Caco-2 (cell line): Measurements from ENCODE around the gene FLT3LG. TPM values are rescaled to one million over a fixed set of nuclear protein-coding genes. Genes with fewer than 3 reads are reported as not detected.

Experiments used
- microRNA-seq: library from miRNA; unstranded; fragments of <30 nt; microRNA quantifications from one replicate; pipeline ENCODE4 v1.2.0, GENCODE V29; 2022
- total RNA-seq: library from RNA; stranded (reverse); gene quantifications from 2 replicates; pipeline ENCODE4 v1.2.3, GENCODE V29; 2022

The FLT3LG gene
- total RNA-seq, 1 experiment from 2014 or later, result 2.1 TPM

Small RNA genes within 50 kb of the gene (microRNA-seq; reads per million reads assigned to microRNA genes)
- gene MIR150, result 0.74 reads per million

Other genes with a start within 250 kb of the FLT3LG start
- 0.56 and 0.84 TPM in 2 replicates for gene SLC6A16, start 149.0 kb upstream of the FLT3LG start, total RNA-seq
- not detected in 2 replicates for gene CD37, start 138.8 kb upstream of the FLT3LG start, total RNA-seq
- gene TEAD2, start 111.8 kb upstream of the FLT3LG start, total RNA-seq, result 8.6 and 8.8 TPM in 2 replicates
- gene DKKL1, start 110.3 kb upstream of the FLT3LG start, total RNA-seq, result not detected in 2 replicates
- gene KASH5, start 86.0 kb upstream of the FLT3LG start, total RNA-seq, result 0.56 and 1.00 TPM in 2 replicates
- not detected in 2 replicates for gene PTH2, start 50.8 kb upstream of the FLT3LG start, total RNA-seq
- gene GFY, start 48.8 kb upstream of the FLT3LG start, total RNA-seq, result 0.25 TPM in 1 of 2 replicates, not detected in the other
- gene SLC17A7, start 32.7 kb upstream of the FLT3LG start, total RNA-seq, result 0.21 and 0.36 TPM in 2 replicates
- 150 and 167 TPM in 2 replicates for gene PIH1D1, start 22.4 kb upstream of the FLT3LG start, total RNA-seq
- gene ALDH16A1, start 21.0 kb upstream of the FLT3LG start, total RNA-seq, result 42.1 and 45.0 TPM in 2 replicates
- gene RPL13A, start 13.4 kb downstream of the FLT3LG start, total RNA-seq, result 2,726 and 2,880 TPM in 2 replicates
- gene RPS11, start 22.2 kb downstream of the FLT3LG start, total RNA-seq, result 2,065 and 2,191 TPM in 2 replicates
- gene FCGRT, start 38.4 kb downstream of the FLT3LG start, total RNA-seq, result 135 and 136 TPM in 2 replicates
- 6.6 and 7.0 TPM in 2 replicates for gene RCN3, start 53.8 kb downstream of the FLT3LG start, total RNA-seq
- gene NOSIP, start 106.3 kb downstream of the FLT3LG start, total RNA-seq, result 74.7 and 77.7 TPM in 2 replicates
- gene PRRG2, start 107.1 kb downstream of the FLT3LG start, total RNA-seq, result 7.7 and 8.4 TPM in 2 replicates
- 38.8 and 40.5 TPM in 2 replicates for gene PRR12, start 117.0 kb downstream of the FLT3LG start, total RNA-seq
- 10.6 and 11.3 TPM in 2 replicates for gene RRAS, start 165.9 kb downstream of the FLT3LG start, total RNA-seq
- gene SCAF1, start 168.0 kb downstream of the FLT3LG start, total RNA-seq, result 83.4 and 89.5 TPM in 2 replicates
- 125 and 131 TPM in 2 replicates for gene IRF3, start 191.6 kb downstream of the FLT3LG start, total RNA-seq
- 103 and 111 TPM in 2 replicates for gene BCL2L12, start 191.7 kb downstream of the FLT3LG start, total RNA-seq
- 326 and 343 TPM in 2 replicates for gene PRMT1, start 203.1 kb downstream of the FLT3LG start, total RNA-seq
- 8.5 and 10.4 TPM in 2 replicates for gene ADM5, start 215.4 kb downstream of the FLT3LG start, total RNA-seq
- gene CPT1C, start 216.9 kb downstream of the FLT3LG start, total RNA-seq, result 1.9 and 2.0 TPM in 2 replicates